22Rv1 (cell line): Measurements from ENCODE around the gene TPM2.

ENCODE experiments used
- CTCF ChIP-seq: fragments of 450-650 bp; IDR thresholded peaks from 2 replicates; pipeline ENCODE4 v1.5.1; 2017; ENCODE audit warnings: mild to moderate bottlenecking
- ZFX ChIP-seq: fragments of 450-650 bp; IDR thresholded peaks from 2 replicates; pipeline ENCODE4 v1.6.1; 2017; ENCODE audit warnings: antibody characterized with exemption, borderline replicate concordance

GRCh38 chr9:35656348-35656747, 33.4 kb downstream of the TPM2 start:
- TF ChIP-seq CTCF (no peak), ZFX (no peak)
